H1 (cell line): ENCODE measurements around the gene CLN3. TPM values are rescaled to one million over a fixed set of nuclear protein-coding genes. Genes with fewer than 3 reads are reported as not detected.

ENCODE experiments used
- CTCF ChIA-PET: fragments of 300-600 bp; sonication (Branson Sonifier 250); formaldehyde crosslinking; loops from one replicate; lab custom pipeline; 2021; ENCODE audit not compliant: partially characterized antibody; lab: Charles Lee
- POLR2A ChIA-PET: fragments of 300-600 bp; sonication (Branson Sonifier 250); formaldehyde crosslinking; loops from one replicate; lab custom pipeline; 2021; ENCODE audit warnings: inconsistent platforms; ENCODE audit not compliant: partially characterized antibody; lab: Charles Lee
- DNase-seq, 2 experiments: peaks; one replicate each; pipeline versions ENCODE4 v3.0.0 to v3.0.0-alpha.2; 2010 to 2022; ENCODE audit warnings: low spot score in 2 of 2, low read depth in 1 of 2, mixed read lengths in 1 of 2
- FAIRE-seq: peaks from 2 replicates; lab custom pipeline; 2011; peaks lifted over from hg19 to GRCh38; lab: Jason Lieb, UNC
- H2AFZ ChIP-seq: 2 replicates; pipeline ENCODE4 v1.8.1; 2012; ENCODE audit warnings: low read length, inconsistent platforms
- H2AK5ac ChIP-seq: 2 replicates; pipeline ENCODE4 v1.6.1; 2013; ENCODE audit warnings: low read depth, low read length
- H2BK120ac ChIP-seq: replicated peaks from 2 replicates; pipeline ENCODE3; 2013; ENCODE audit warnings: low read depth, low read length, inconsistent platforms
- H2BK12ac ChIP-seq: 2 replicates; pipeline ENCODE4 v1.6.1; 2013; ENCODE audit warnings: low read depth, low read length
- H2BK15ac ChIP-seq: 2 replicates; pipeline ENCODE4 v1.6.1; 2013; ENCODE audit warnings: low read length
- H2BK20ac ChIP-seq: 2 replicates; pipeline ENCODE4 v1.6.1; 2013; ENCODE audit warnings: low read length
- H2BK5ac ChIP-seq: 2 replicates; pipeline ENCODE4 v1.6.1; 2013; ENCODE audit warnings: low read depth, low read length
- H3K14ac ChIP-seq: 2 replicates; pipeline ENCODE4 v1.6.1; 2013; ENCODE audit warnings: inconsistent platforms; ENCODE audit not compliant: insufficient read length
- H3K18ac ChIP-seq: 2 replicates; pipeline ENCODE4 v1.6.1; 2013; ENCODE audit warnings: low read length; ENCODE audit errors: extremely low read depth
- H3K23ac ChIP-seq: 2 replicates; pipeline ENCODE4 v1.6.1; 2013; ENCODE audit warnings: inconsistent platforms; ENCODE audit not compliant: insufficient read length
- H3K23me2 ChIP-seq: 2 replicates; pipeline ENCODE4 v1.6.1; 2013; ENCODE audit warnings: low read depth, low read length
- H3K27ac ChIP-seq: 2 replicates; pipeline ENCODE4 v1.6.1; 2011; ENCODE audit warnings: low read depth, low read length, inconsistent platforms
- H3K27me3 ChIP-seq, 4 experiments: replicated peaks in 1 of 4; 1 replicate in 1 of 4; 2 replicates in 3 of 4; pipeline versions ENCODE4 v1.6.1 to v1.8.1; 2011 to 2013; ENCODE audit warnings: low read length in 3 of 4, mild to moderate bottlenecking in 3 of 4, inconsistent platforms in 2 of 4, mixed read lengths in 2 of 4, moderate library complexity in 1 of 4; ENCODE audit not compliant: control insufficient read depth in 3 of 4, insufficient read depth in 3 of 4; ENCODE audit errors: extremely low read depth in 1 of 4
- H3K36me3 ChIP-seq, 4 experiments: 2 replicates each; pipeline versions ENCODE4 v1.6.1 to v1.8.1; 2011 to 2013; ENCODE audit warnings: mild to moderate bottlenecking in 4 of 4, low read length in 3 of 4, moderate library complexity in 2 of 4, control low read depth in 1 of 4, inconsistent platforms in 1 of 4; ENCODE audit not compliant: insufficient read depth in 4 of 4, control insufficient read depth in 2 of 4
- H3K4ac ChIP-seq: replicated peaks from 2 replicates; pipeline ENCODE3; 2013; ENCODE audit warnings: low read length, low read depth, mixed read lengths, inconsistent platforms; ENCODE audit not compliant: insufficient read length
- H3K4me1 ChIP-seq, 4 experiments: replicated peaks in 1 of 4; 1 replicate in 1 of 4; 2 replicates in 3 of 4; pipeline versions ENCODE4 v1.6.1 to v1.8.1; 2011 to 2013; ENCODE audit warnings: low read length in 3 of 4, inconsistent platforms in 2 of 4, mixed read lengths in 1 of 4; ENCODE audit not compliant: insufficient read depth in 4 of 4, control insufficient read depth in 3 of 4
- H3K4me2 ChIP-seq, 2 experiments: 2 replicates each; pipeline versions ENCODE4 v1.6.1 to v1.8.1; 2011 to 2013; ENCODE audit warnings: low read depth in 2 of 2, low read length in 2 of 2, control low read depth in 1 of 2, inconsistent platforms in 1 of 2, mild to moderate bottlenecking in 1 of 2; ENCODE audit not compliant: insufficient read depth in 1 of 2
- H3K4me3 ChIP-seq, 4 experiments: fragments of 200-600, 300-600 bp in 1 of 4; sonication (generic), shearing (Covaris generic), sonication (Bioruptor Twin) in 1 of 4; 2 replicates each; pipeline versions ENCODE4 v1.5.1 to v1.8.1; 2011 to 2016; ENCODE audit warnings: low read length in 4 of 4, low read depth in 3 of 4, control low read depth in 2 of 4, inconsistent platforms in 2 of 4, mild to moderate bottlenecking in 2 of 4, mixed read lengths in 1 of 4, moderate library complexity in 1 of 4; ENCODE audit not compliant: insufficient read depth in 2 of 4; ENCODE audit errors: extremely low read depth in 1 of 4
- H3K56ac ChIP-seq: replicated peaks from 2 replicates; pipeline ENCODE3; 2013; ENCODE audit warnings: low read depth, mild to moderate bottlenecking, mixed read lengths, low read length, inconsistent platforms; ENCODE audit not compliant: insufficient read length
- H3K79me1 ChIP-seq: 2 replicates; pipeline ENCODE4 v1.6.1; 2013; ENCODE audit warnings: low read depth, low read length, control low read depth
- H3K79me2 ChIP-seq, 2 experiments: 2 replicates each; pipeline versions ENCODE4 v1.6.1 to v1.8.1; 2012 to 2013; ENCODE audit warnings: low read length in 2 of 2, mild to moderate bottlenecking in 2 of 2, inconsistent platforms in 1 of 2; ENCODE audit not compliant: insufficient read depth in 2 of 2, control insufficient read depth in 1 of 2
- H3K9ac ChIP-seq, 4 experiments: replicated peaks in 1 of 4; 1 replicate in 1 of 4; 2 replicates in 3 of 4; pipeline versions ENCODE4 v1.6.1 to v1.8.1; 2011 to 2013; ENCODE audit warnings: low read depth in 3 of 4, low read length in 3 of 4, control low read depth in 2 of 4, mild to moderate bottlenecking in 2 of 4, moderate library complexity in 2 of 4, inconsistent platforms in 1 of 4; ENCODE audit errors: extremely low read depth in 1 of 4
- H3K9me3 ChIP-seq, 2 experiments: 2 replicates each; pipeline versions ENCODE4 v1.6.1 to v1.8.1; 2012 to 2013; ENCODE audit warnings: mild to moderate bottlenecking in 2 of 2, moderate library complexity in 2 of 2, control low read depth in 1 of 2, inconsistent platforms in 1 of 2, low read depth in 1 of 2, low read length in 1 of 2, mixed read lengths in 1 of 2; ENCODE audit not compliant: insufficient read depth in 2 of 2
- H4K20me1 ChIP-seq, 2 experiments: replicated peaks in 1 of 2; 2 replicates each; pipeline versions ENCODE3 to v1.8.1; 2011 to 2013; ENCODE audit warnings: inconsistent platforms in 2 of 2, low read length in 2 of 2, mild to moderate bottlenecking in 1 of 2; ENCODE audit not compliant: insufficient read depth in 2 of 2, control insufficient read depth in 1 of 2
- H4K5ac ChIP-seq: 2 replicates; pipeline ENCODE4 v1.6.1; 2013; ENCODE audit warnings: low read length, low read depth, mixed read lengths, inconsistent platforms; ENCODE audit not compliant: insufficient read length
- H4K8ac ChIP-seq: 2 replicates; pipeline ENCODE4 v1.8.0; 2013; ENCODE audit warnings: mild to moderate bottlenecking, moderate library complexity, low read length, inconsistent platforms; ENCODE audit not compliant: insufficient read depth; ENCODE audit errors: extremely low read depth
- H4K91ac ChIP-seq: replicated peaks from 2 replicates; pipeline ENCODE3; 2013; ENCODE audit warnings: low read length, mixed read lengths, inconsistent platforms; ENCODE audit not compliant: insufficient read length
- ASH2L ChIP-seq: fragments of 200-600, 300-600 bp; sonication (generic); IDR thresholded peaks from one replicate; pipeline ENCODE4 v1.7.1; 2017; ENCODE audit warnings: low read length
- JUN ChIP-seq: IDR thresholded peaks from 2 replicates; pipeline ENCODE4 v1.6.1; 2011; ENCODE audit warnings: low read depth, mild to moderate bottlenecking, improper control_type of control experiment, low read length
- SP2 ChIP-seq: IDR thresholded peaks from 2 replicates; pipeline ENCODE4 v1.6.1; 2012; ENCODE audit warnings: mild to moderate bottlenecking, low read length, inconsistent platforms
- SRF ChIP-seq: IDR thresholded peaks from 2 replicates; pipeline ENCODE4 v1.6.1; 2011; ENCODE audit warnings: mild to moderate bottlenecking, low read depth, low read length, moderate library complexity
- TEAD4 ChIP-seq: IDR thresholded peaks from 2 replicates; pipeline ENCODE4 v1.6.1; 2012; ENCODE audit warnings: low read depth, low read length, inconsistent platforms, mixed read lengths
- WGBS, 2 experiments: shearing (Covaris generic) in 1 of 2; methylation state at CpG; one replicate each; pipeline versions ENCODE4 v1.1.6 to v1.1.7; 2013 to 2015; ENCODE audit warnings: low lambda C conversion rate in 2 of 2, mixed read lengths in 2 of 2, inconsistent platforms in 1 of 2, low coverage in 1 of 2, missing lambda C conversion rate in 1 of 2; ENCODE audit not compliant: insufficient replicate concordance in 2 of 2, insufficient coverage in 1 of 2, insufficient read length in 1 of 2; ENCODE audit errors: extremely low coverage in 1 of 2, missing lambda C conversion rate in 1 of 2; 5-methylcytosine and 5-hydroxymethylcytosine counted together
- polyA plus RNA-seq, 7 experiments: library from polyadenylated mRNA; depleted of rRNA in 3 of 7; stranded (reverse) in 5 of 7; unstranded in 2 of 7; fragments of >200 nt in 5 of 7; fragments of 200-250 nt in 2 of 7; gene quantifications; 1 replicate in 5 of 7; 2 replicates in 1 of 7; 4 replicates in 1 of 7; pipeline versions ENCODE4 v1.2.1 to v1.2.3, GENCODE V29; 2011 to 2013; ENCODE audit warnings: missing spikeins in 2 of 7, mixed read lengths in 2 of 7
- total RNA-seq: library from RNA; stranded (reverse); fragmentation: NEBNext Ultra II Directional; extraction: Animal tissue kit (Norgen Biotek cat#: 25700); gene quantifications from 2 replicates; pipeline ENCODE4 v1.2.1, GENCODE V29; 2021

Gene CLN3
- total and polyA plus RNA-seq, 2 of the 8 experiments (the other 6 are each of a cell fraction or from before 2014, with no cell fraction given): 22.9 to 44.3 TPM

DNA sequence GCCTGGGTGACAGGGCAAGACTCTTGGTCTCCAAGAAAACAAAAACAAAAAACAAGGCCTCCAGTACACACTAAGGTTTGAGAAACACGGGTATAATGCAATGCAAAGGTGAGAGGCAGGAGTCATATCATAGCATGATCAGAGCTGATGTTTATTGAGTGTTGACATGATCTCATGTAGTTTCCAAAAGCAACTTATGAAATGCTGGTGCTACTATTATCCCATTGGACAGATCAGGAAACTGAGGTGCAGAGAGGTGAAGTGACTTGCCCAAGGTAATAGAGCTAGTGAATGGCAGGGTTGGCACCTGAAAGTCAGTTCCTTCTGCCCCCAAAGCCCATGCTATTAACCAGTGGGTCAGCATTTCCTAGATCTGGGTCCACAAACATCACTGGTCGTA, 16.7 kb downstream of the CLN3 start:
- CTCF ChIA-PET: no interaction called here
- FAIRE-seq (no peak), DNase-seq (no peak)
- H2BK12ac ChIP-seq: no peak overlapping the region
- peaks cover 0 to 5% of the 10 kb centered on the region in 2 experiments for H4K20me1 ChIP-seq
- no peak overlapping the region for H3K9ac ChIP-seq
- no peak overlapping the region for H2AFZ ChIP-seq
- H3K4me1 ChIP-seq: no peaks in the 10 kb centered on the region
- H3K4ac ChIP-seq: no peak overlapping the region
- no peak overlapping the region for H3K23ac ChIP-seq
- no peak overlapping the region for H4K8ac ChIP-seq
- no peak overlapping the region for H3K4me3 ChIP-seq
- H3K36me3 ChIP-seq: 0 out of 8 replicates have a peak, but pooled peaks cover 0 to 5% (median 0%) of the 10 kb centered on the region in 4 experiments
- WGBS, 2 experiments: 84% methylated on average over 2 of the region's 2 CpGs; no CpG with 5 or more reads in 1 of the 2 experiments
- H2BK15ac ChIP-seq: no peak overlapping the region
- no peak overlapping the region for H4K5ac ChIP-seq
- H2BK120ac ChIP-seq: no peak overlapping the region
- H4K91ac ChIP-seq: no peak overlapping the region
- TF ChIP-seq TEAD4 (no peak), SRF (no peak), SP2 (no peak), JUN (no peak), ASH2L (no peak)
- no peaks in the 10 kb centered on the region for H3K79me1 ChIP-seq
- H3K14ac ChIP-seq: no peak overlapping the region
- no peaks in the 10 kb centered on the region for H3K27me3 ChIP-seq
- H3K56ac ChIP-seq: no peak overlapping the region
- H2BK5ac ChIP-seq: no peak overlapping the region
- H3K4me2 ChIP-seq: no peak overlapping the region
- no peaks in the 10 kb centered on the region for H3K9me3 ChIP-seq
- POLR2A ChIA-PET: interaction anchor here (0.6 kb wide), 1 partner anchor 1109 kb away, joined by 3 read pairs; no protein-coding TSS in a partner anchor
- H2BK20ac ChIP-seq: no peak overlapping the region
- no peaks in the 10 kb centered on the region for H3K79me2 ChIP-seq
- H3K27ac ChIP-seq: no peak overlapping the region
- no peaks in the 10 kb centered on the region for H3K23me2 ChIP-seq
- no peak overlapping the region for H3K18ac ChIP-seq
- H2AK5ac ChIP-seq: no peak overlapping the region
